Lower leg skin (tissue), 3 donors: Measurements from ENCODE around the gene DTHD1.

Experiments
- POLR2A ChIP-seq, 2 donors: fragments of 450-650 bp; IDR thresholded peaks; one replicate each; pipeline ENCODE4 v1.6.1; 2016 to 2017; ENCODE audit warnings: antibody characterized with exemption in 2 of 2, mild to moderate bottlenecking in 1 of 2, moderate library complexity in 1 of 2
- TF ChIP-seq, protein P1 (sequence below), 3 donors: fragments of 450-650 bp; IDR thresholded peaks; one replicate each; pipeline ENCODE4 v1.5.1; 2016; ENCODE audit warnings: antibody characterized with exemption in 3 of 3, mild to moderate bottlenecking in 3 of 3, moderate library complexity in 2 of 3

DNA sequence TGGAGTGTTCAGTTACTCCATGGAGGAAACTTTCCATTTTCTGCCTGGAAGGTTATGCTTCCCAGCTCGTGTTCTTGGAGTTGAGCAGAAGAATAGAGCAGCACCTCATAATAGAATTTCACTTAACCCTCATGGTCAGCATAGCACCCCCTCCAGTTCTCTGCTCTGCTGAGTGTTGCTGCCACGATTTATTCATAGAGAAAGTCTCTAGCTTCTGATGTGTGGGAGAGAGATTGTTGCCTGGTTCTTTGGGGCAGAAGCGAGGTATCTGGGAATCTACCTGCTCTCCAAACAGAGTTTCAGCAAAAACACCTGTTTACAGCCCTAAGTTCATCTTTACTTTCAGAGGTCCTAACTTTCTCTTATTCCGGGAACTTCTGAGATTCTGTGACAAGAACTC, 3.9 kb upstream of the DTHD1 start:
- TF ChIP-seq, protein P1, sequence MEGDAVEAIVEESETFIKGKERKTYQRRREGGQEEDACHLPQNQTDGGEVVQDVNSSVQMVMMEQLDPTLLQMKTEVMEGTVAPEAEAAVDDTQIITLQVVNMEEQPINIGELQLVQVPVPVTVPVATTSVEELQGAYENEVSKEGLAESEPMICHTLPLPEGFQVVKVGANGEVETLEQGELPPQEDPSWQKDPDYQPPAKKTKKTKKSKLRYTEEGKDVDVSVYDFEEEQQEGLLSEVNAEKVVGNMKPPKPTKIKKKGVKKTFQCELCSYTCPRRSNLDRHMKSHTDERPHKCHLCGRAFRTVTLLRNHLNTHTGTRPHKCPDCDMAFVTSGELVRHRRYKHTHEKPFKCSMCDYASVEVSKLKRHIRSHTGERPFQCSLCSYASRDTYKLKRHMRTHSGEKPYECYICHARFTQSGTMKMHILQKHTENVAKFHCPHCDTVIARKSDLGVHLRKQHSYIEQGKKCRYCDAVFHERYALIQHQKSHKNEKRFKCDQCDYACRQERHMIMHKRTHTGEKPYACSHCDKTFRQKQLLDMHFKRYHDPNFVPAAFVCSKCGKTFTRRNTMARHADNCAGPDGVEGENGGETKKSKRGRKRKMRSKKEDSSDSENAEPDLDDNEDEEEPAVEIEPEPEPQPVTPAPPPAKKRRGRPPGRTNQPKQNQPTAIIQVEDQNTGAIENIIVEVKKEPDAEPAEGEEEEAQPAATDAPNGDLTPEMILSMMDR (IDR thresholded peaks at IDR 0.05) = no peak
- TF ChIP-seq POLR2A (IDR thresholded peaks at IDR 0.05) = no peak
